Ovary (tissue), 3 donors: ENCODE results near the gene OR5D16.

Experiments
- EP300 ChIP-seq: sonication (generic); formaldehyde crosslinking; IDR thresholded peaks from one replicate; pipeline ENCODE4 v1.6.1; 2017; ENCODE audit warnings: antibody characterized with exemption
- POLR2A ChIP-seq: fragments of 450-650 bp; IDR thresholded peaks from one replicate; pipeline ENCODE4 v1.6.1; 2017; ENCODE audit warnings: antibody characterized with exemption, mild to moderate bottlenecking, moderate library complexity
- TF ChIP-seq, protein P1 (sequence below), 3 donors: fragments of 450-650 bp in 2 of 3; fragments of 200-600 bp in 1 of 3; IDR thresholded peaks; one replicate each; pipeline versions ENCODE4 v1.5.1 to v1.8.0; 2016 to 2022; ENCODE audit warnings: antibody characterized with exemption in 3 of 3, mild to moderate bottlenecking in 1 of 3
- donor health status: DM: no; HTN: no; CAD: no.

DNA sequence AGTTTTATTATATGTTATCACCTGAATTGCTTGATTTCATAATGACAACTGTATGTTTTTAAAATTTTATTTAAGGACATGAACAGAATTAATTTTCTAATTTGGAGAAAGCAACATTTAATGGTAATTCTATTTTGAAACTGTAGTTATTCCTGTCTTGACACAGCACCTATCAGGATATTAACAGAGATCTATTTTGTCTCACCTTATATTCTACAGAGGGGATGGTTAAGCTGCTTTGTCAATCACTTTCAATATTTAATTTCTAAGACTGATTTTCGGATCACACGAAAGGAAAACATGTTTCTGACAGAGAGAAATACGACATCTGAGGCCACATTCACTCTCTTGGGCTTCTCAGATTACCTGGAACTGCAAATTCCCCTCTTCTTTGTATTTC, at the start of gene OR5D16:
- no peak for TF ChIP-seq POLR2A
- TF ChIP-seq, protein P1, sequence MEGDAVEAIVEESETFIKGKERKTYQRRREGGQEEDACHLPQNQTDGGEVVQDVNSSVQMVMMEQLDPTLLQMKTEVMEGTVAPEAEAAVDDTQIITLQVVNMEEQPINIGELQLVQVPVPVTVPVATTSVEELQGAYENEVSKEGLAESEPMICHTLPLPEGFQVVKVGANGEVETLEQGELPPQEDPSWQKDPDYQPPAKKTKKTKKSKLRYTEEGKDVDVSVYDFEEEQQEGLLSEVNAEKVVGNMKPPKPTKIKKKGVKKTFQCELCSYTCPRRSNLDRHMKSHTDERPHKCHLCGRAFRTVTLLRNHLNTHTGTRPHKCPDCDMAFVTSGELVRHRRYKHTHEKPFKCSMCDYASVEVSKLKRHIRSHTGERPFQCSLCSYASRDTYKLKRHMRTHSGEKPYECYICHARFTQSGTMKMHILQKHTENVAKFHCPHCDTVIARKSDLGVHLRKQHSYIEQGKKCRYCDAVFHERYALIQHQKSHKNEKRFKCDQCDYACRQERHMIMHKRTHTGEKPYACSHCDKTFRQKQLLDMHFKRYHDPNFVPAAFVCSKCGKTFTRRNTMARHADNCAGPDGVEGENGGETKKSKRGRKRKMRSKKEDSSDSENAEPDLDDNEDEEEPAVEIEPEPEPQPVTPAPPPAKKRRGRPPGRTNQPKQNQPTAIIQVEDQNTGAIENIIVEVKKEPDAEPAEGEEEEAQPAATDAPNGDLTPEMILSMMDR (IDR thresholded peaks at IDR 0.05): no peak
- TF ChIP-seq EP300: no peak
